Measurements from ENCODE around the gene LTF. TPM values are rescaled to one million over a fixed set of nuclear protein-coding genes. Genes with fewer than 3 reads are reported as not detected.

Gene LTF
- total RNA-seq, 1 experiment from 2014 or later = not detected

DNA sequence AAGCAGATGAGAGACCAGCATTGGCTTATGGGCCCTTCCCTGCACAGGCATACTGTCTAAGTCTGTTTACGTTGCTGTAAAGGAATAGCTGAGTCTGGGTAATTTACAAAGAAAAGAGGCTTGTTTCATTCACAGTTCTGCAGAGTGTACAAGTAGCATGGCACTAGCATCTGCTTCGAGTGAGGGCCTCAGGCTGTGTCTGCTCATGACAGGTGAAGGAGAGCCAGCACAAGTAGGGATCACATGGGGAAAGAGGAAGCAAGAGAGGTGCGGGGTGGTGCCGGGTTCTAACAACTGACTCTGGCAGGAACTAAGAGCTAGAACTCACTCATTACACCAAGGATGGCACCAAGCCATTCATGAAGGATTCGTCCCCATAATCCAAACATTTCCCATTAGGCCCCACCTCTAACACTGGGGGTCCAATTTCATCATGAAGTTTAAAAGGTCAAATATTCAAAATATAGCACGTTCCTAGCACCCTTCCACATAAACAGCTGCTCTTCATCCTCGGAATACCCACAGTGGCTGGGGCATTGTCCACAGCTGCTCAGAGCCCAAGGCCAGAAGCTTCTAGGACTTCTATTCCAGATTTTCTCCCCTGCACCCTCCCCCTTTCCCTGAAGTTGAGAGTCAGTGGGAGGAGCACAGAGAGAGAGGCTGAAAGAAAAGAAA, 38.6 kb upstream of the LTF start:
- BruUV-seq (replicated peaks) = no TSS peak
- CTCF ChIA-PET = no interaction called here
- no peak for DNase-seq
- no peak for TF ChIP-seq CTCF (IDR thresholded peaks at IDR 0.05; ENCODE audit: unreplicated experiment)
- Mint-ChIP-seq H3K9me3 (ENCODE audit: low read depth, unreplicated experiment) (no peaks in the 10 kb centered on the region), H3K27ac (ENCODE audit: unreplicated experiment) (no peak overlapping the region), H3K4me1 (ENCODE audit: low read depth, unreplicated experiment) (no peaks in the 10 kb centered on the region), H3K4me3 (ENCODE audit: low read depth, unreplicated experiment) (no peak overlapping the region), H3K27me3 (ENCODE audit: unreplicated experiment) (peaks cover 11% of the 10 kb centered on the region), H3K36me3 (ENCODE audit: insufficient read depth, unreplicated experiment) (no peaks in the 10 kb centered on the region)
- intact Hi-C loops (cut with micrococcal nuclease; ENCODE audit: unreplicated experiment) = no loop called here

GRCh38 chr3:46501702-46502101, 37.0 kb upstream of the LTF start:
- H3K4me3 Mint-ChIP-seq (ENCODE audit: low read depth, unreplicated experiment) = no peak overlapping the region
- TF ChIP-seq CTCF (IDR thresholded peaks at IDR 0.05; ENCODE audit: unreplicated experiment) = no peak
- H3K4me1 Mint-ChIP-seq (ENCODE audit: low read depth, unreplicated experiment) = no peaks in the 10 kb centered on the region
- no peaks in the 10 kb centered on the region for H3K9me3 Mint-ChIP-seq (ENCODE audit: low read depth, unreplicated experiment)
- no peaks in the 10 kb centered on the region for H3K36me3 Mint-ChIP-seq (ENCODE audit: insufficient read depth, unreplicated experiment)
- intact Hi-C loops (cut with micrococcal nuclease; ENCODE audit: unreplicated experiment) = no loop called here
- BruUV-seq (replicated peaks) = no TSS peak
- CTCF ChIA-PET = no interaction called here
- no peak for DNase-seq
- no peak overlapping the region for H3K27ac Mint-ChIP-seq (ENCODE audit: unreplicated experiment)
- H3K27me3 Mint-ChIP-seq (ENCODE audit: unreplicated experiment) = peaks cover 11% of the 10 kb centered on the region

- Mint-ChIP-seq H3K36me3 (ENCODE audit: insufficient read depth, unreplicated experiment) (no peaks in the 10 kb centered on the region), H3K4me1 (ENCODE audit: low read depth, unreplicated experiment) (no peaks in the 10 kb centered on the region), H3K4me3 (ENCODE audit: low read depth, unreplicated experiment) (no peak overlapping the region), H3K27ac (ENCODE audit: unreplicated experiment) (no peak overlapping the region), H3K27me3 (ENCODE audit: unreplicated experiment) (peaks cover 11% of the 10 kb centered on the region), H3K9me3 (ENCODE audit: low read depth, unreplicated experiment) (no peaks in the 10 kb centered on the region)
- intact Hi-C loops (cut with micrococcal nuclease; ENCODE audit: unreplicated experiment) = no loop called here
- CTCF ChIA-PET = no interaction called here
- DNase-seq = no peak
- BruUV-seq (replicated peaks) = no TSS peak
- TF ChIP-seq CTCF (IDR thresholded peaks at IDR 0.05; ENCODE audit: unreplicated experiment) = no peak
Measured at GRCh38 chr3:46500656-46501635, 36.2 kb upstream of the LTF start.

DNA sequence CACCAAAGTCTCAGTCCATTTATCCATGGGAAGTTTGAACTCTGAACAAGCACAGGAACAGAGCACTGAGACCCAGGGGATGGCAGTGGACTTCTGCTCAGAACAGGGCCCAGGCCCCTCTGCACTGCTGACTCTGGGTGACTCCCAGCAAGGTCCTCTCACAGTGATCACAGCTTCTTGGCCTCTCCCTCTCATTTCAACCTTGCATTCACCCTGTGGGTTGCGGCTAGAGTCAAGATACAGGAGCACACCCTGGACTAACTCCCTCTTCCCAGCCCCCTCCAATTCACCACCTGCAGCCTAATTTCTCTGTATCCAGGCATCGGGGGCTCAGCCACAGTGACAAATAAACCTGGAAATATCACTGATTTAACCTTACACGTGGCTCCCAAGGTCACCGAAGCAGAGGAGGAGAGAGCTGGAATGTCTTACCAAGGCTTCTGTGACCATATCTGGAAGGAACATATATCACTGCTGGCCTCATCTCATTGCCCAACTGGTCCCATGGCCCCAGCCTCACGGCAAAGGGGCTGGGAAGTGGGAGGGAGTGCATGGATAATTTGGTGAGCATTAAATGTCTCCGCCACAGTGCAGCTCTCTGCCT, 34.3 kb upstream of the LTF start:
- DNase-seq = no peak
- H3K4me3 Mint-ChIP-seq (ENCODE audit: low read depth, unreplicated experiment) = no peak overlapping the region
- intact Hi-C loops (cut with micrococcal nuclease; ENCODE audit: unreplicated experiment) = no loop called here
- peaks cover 11% of the 10 kb centered on the region for H3K27me3 Mint-ChIP-seq (ENCODE audit: unreplicated experiment)
- H3K4me1 Mint-ChIP-seq (ENCODE audit: low read depth, unreplicated experiment) = no peaks in the 10 kb centered on the region
- no TSS peak for BruUV-seq (replicated peaks)
- no peaks in the 10 kb centered on the region for H3K36me3 Mint-ChIP-seq (ENCODE audit: insufficient read depth, unreplicated experiment)
- no peak for TF ChIP-seq CTCF (IDR thresholded peaks at IDR 0.05; ENCODE audit: unreplicated experiment)
- no peaks in the 10 kb centered on the region for H3K9me3 Mint-ChIP-seq (ENCODE audit: low read depth, unreplicated experiment)
- no peak overlapping the region for H3K27ac Mint-ChIP-seq (ENCODE audit: unreplicated experiment)
- CTCF ChIA-PET = no interaction called here

Measured in Calu3 (cell line).